ENCODE measurements around the gene RAF1. TPM values are rescaled to one million over a fixed set of nuclear protein-coding genes. Genes with fewer than 3 reads are reported as not detected.

Gene RAF1
- total RNA-seq, 1 experiment from 2014 or later, result 89.5 TPM

DNA sequence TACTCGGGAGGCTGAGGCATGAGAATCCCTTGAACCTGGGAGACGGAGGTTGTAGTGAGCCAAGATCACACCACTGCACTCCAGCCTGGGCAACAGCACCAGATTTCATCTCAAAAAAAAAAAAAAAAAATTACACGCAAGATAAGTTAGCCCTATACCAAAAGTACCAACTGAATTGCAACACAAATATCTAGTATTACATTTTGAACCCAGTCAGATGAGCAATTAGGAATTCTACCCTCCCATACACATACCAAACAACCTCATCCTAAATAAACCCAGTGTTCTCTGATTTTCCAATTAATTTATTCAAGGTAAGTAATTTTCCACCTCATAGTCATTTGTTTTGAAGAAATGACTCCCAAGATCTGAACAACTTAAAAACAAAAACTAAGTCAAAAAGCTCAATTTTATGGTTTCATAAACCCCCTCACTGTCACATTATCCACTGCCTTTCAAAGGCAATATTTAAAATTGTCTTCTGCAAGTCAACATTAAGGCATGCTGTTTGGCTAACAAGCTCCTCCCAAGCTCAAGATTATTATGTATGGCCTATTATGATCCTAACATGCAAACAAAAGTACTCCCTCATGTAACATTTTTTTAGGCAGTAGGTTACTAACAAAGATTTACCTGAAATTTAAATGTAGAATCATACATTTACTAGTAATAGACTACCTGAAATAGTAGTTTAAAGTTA lies 4.5 kb downstream of the RAF1 start:
- H3K4me2 ChIP-seq (ENCODE audit: low read depth, low read length, poor library complexity, severe bottlenecking), result peak overlapping the region; percentile 35

DNA sequence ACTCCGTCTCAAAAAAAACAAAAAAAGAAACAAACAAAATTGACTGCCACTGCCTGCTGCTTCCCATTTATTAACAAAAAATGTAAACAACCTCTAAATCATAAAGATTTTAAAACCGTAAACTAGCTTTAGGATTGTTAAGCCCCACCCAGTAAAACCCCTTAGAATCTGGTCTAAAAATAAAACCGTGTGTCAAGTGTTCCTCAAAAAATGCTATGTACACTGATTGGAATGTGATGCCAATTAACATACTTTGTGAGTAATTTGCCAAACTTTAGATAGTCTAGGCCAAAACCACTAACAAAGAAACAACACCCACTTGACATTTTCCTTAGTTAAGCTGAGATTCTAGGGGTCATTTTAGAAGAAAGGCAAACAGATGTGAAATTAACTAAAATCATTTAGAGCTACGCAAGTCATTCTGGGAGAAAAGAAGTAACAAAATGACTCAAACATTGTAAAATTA lies 5.3 kb downstream of the RAF1 start:
- Histone ChIP-seq H2AFZ (ENCODE audit: low read length) (no peak overlapping the region), H4K20me1 (ENCODE audit: insufficient read depth, low read depth, low read length) (peaks cover 20% of the 10 kb centered on the region), H3K4me1 (ENCODE audit: low read length) (peaks cover 39% of the 10 kb centered on the region), H3K36me3 (ENCODE audit: insufficient read depth, low read length) (no peaks in the 10 kb centered on the region), H3K27me3 (ENCODE audit: low read length) (no peaks in the 10 kb centered on the region), H3K4me3 (ENCODE audit: low read length) (no peak overlapping the region), H3K9me2 (replicated peaks; ENCODE audit: insufficient read depth, low read length) (no peaks in the 10 kb centered on the region), H3K9ac (ENCODE audit: low read length) (no peak overlapping the region), H3K4me2 (ENCODE audit: low read depth, low read length, poor library complexity, severe bottlenecking) (no peak overlapping the region), H3K27ac (ENCODE audit: low read length) (no peak overlapping the region), H3K9me3 (ENCODE audit: low read length) (no peaks in the 10 kb centered on the region), H3K79me2 (ENCODE audit: low read length) (peaks cover 100% of the 10 kb centered on the region)
- no peak for DNase-seq

More for the DNA sequence above, 4.5 kb downstream of the RAF1 start:
- DNase-seq, result no peak
- Histone ChIP-seq H3K4me1 (ENCODE audit: low read length) (peaks cover 41% of the 10 kb centered on the region), H3K79me2 (ENCODE audit: low read length) (peaks cover 94% of the 10 kb centered on the region), H3K9me3 (ENCODE audit: low read length) (no peaks in the 10 kb centered on the region), H4K20me1 (ENCODE audit: insufficient read depth, low read depth, low read length) (peaks cover 15% of the 10 kb centered on the region), H3K9ac (ENCODE audit: low read length) (no peak overlapping the region), H2AFZ (ENCODE audit: low read length) (no peak overlapping the region), H3K9me2 (replicated peaks; ENCODE audit: insufficient read depth, low read length) (no peaks in the 10 kb centered on the region), H3K27ac (ENCODE audit: low read length) (peak overlapping the region; percentile 83), H3K4me3 (ENCODE audit: low read length) (no peak overlapping the region), H3K36me3 (ENCODE audit: insufficient read depth, low read length) (no peaks in the 10 kb centered on the region), H3K27me3 (ENCODE audit: low read length) (no peaks in the 10 kb centered on the region)

DNA sequence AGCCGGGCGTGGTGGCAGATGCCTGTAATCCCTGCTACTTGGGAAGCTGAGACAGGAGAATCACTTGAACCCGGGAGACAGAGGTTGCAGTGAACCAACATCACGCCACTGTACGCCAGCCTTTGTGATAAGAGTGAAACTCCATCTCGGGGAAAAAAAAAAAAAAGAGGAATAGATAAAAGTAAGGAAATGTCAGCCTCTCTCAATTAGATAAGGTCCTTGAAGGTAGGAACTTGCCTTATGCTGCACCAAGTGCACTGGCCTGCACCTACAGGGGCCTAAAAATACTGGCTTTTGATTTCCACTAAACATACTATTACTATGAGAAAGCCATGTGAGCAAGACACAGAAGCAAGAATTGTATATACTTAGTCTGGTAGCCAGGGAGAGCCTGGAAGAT lies 7.1 kb downstream of the RAF1 start:
- H4K20me1 ChIP-seq (ENCODE audit: insufficient read depth, low read depth, low read length), result peaks cover 26% of the 10 kb centered on the region
- H3K4me2 ChIP-seq (ENCODE audit: low read depth, low read length, poor library complexity, severe bottlenecking), result no peak overlapping the region
- peaks cover 34% of the 10 kb centered on the region for H3K4me1 ChIP-seq (ENCODE audit: low read length)
- no peak overlapping the region for H2AFZ ChIP-seq (ENCODE audit: low read length)
- no peak for DNase-seq
- no peaks in the 10 kb centered on the region for H3K9me2 ChIP-seq (replicated peaks; ENCODE audit: insufficient read depth, low read length)
- H3K79me2 ChIP-seq (ENCODE audit: low read length), result peaks cover 99% of the 10 kb centered on the region
- no peaks in the 10 kb centered on the region for H3K27me3 ChIP-seq (ENCODE audit: low read length)
- no peaks in the 10 kb centered on the region for H3K36me3 ChIP-seq (ENCODE audit: insufficient read depth, low read length)
- H3K27ac ChIP-seq (ENCODE audit: low read length), result no peak overlapping the region
- H3K4me3 ChIP-seq (ENCODE audit: low read length), result no peak overlapping the region
- H3K9me3 ChIP-seq (ENCODE audit: low read length), result no peaks in the 10 kb centered on the region
- H3K9ac ChIP-seq (ENCODE audit: low read length), result no peak overlapping the region

DNA sequence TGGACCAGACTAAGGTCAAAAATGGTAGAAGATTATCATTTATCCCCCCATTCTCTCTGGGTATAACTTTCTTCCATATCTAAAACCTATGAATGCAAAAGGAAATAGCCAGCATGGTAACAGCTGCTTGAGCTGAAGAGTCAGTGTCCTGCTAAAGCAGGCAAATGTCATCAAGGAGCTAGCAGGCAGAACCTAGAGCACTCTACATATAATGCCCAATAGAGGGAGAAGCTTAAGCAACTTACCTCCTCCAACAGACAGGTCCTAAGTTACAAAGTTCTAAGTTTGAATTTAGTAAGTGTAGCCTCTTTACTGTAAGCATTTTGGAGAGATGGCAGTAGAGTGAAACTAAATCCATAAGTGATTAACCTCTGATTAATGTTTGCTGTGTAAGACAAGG lies 7.7 kb downstream of the RAF1 start:
- no peaks in the 10 kb centered on the region for H3K27me3 ChIP-seq (ENCODE audit: low read length)
- H3K79me2 ChIP-seq (ENCODE audit: low read length), result peaks cover 97% of the 10 kb centered on the region
- no peak overlapping the region for H3K27ac ChIP-seq (ENCODE audit: low read length)
- no peak for DNase-seq
- H3K36me3 ChIP-seq (ENCODE audit: insufficient read depth, low read length), result no peaks in the 10 kb centered on the region
- H3K4me2 ChIP-seq (ENCODE audit: low read depth, low read length, poor library complexity, severe bottlenecking), result no peak overlapping the region
- H4K20me1 ChIP-seq (ENCODE audit: insufficient read depth, low read depth, low read length), result peaks cover 26% of the 10 kb centered on the region
- H2AFZ ChIP-seq (ENCODE audit: low read length), result no peak overlapping the region
- H3K9ac ChIP-seq (ENCODE audit: low read length), result no peak overlapping the region
- no peaks in the 10 kb centered on the region for H3K9me2 ChIP-seq (replicated peaks; ENCODE audit: insufficient read depth, low read length)
- H3K9me3 ChIP-seq (ENCODE audit: low read length), result no peaks in the 10 kb centered on the region
- H3K4me1 ChIP-seq (ENCODE audit: low read length), result peaks cover 28% of the 10 kb centered on the region
- no peak overlapping the region for H3K4me3 ChIP-seq (ENCODE audit: low read length)

DNA sequence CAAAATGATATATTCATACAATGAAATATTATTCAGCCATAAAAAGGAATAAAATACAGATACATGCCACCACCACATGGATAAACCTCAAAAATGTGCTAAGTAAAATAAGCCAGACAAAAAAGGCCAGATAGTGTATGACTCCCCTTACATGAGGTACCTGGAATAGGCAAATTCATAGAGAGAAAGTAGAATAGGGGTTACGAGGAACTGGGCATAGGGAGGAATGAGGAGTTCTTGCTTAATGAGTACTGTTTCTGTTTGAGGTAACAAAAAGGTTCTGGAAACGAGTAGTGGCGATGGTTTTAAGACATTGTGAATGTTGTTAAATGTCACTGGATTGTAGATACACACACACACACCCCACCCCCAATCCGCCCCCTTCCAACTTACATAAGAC lies 8.2 kb downstream of the RAF1 start:
- Histone ChIP-seq H3K36me3 (ENCODE audit: insufficient read depth, low read length) (no peaks in the 10 kb centered on the region), H3K9ac (ENCODE audit: low read length) (no peak overlapping the region), H4K20me1 (ENCODE audit: insufficient read depth, low read depth, low read length) (peaks cover 26% of the 10 kb centered on the region), H3K4me2 (ENCODE audit: low read depth, low read length, poor library complexity, severe bottlenecking) (no peak overlapping the region), H3K4me3 (ENCODE audit: low read length) (no peak overlapping the region), H3K9me3 (ENCODE audit: low read length) (no peaks in the 10 kb centered on the region), H3K4me1 (ENCODE audit: low read length) (peaks cover 23% of the 10 kb centered on the region), H2AFZ (ENCODE audit: low read length) (no peak overlapping the region), H3K27me3 (ENCODE audit: low read length) (no peaks in the 10 kb centered on the region), H3K27ac (ENCODE audit: low read length) (no peak overlapping the region), H3K9me2 (replicated peaks; ENCODE audit: insufficient read depth, low read length) (no peaks in the 10 kb centered on the region), H3K79me2 (ENCODE audit: low read length) (peaks cover 97% of the 10 kb centered on the region)
- DNase-seq, result no peak

DNA sequence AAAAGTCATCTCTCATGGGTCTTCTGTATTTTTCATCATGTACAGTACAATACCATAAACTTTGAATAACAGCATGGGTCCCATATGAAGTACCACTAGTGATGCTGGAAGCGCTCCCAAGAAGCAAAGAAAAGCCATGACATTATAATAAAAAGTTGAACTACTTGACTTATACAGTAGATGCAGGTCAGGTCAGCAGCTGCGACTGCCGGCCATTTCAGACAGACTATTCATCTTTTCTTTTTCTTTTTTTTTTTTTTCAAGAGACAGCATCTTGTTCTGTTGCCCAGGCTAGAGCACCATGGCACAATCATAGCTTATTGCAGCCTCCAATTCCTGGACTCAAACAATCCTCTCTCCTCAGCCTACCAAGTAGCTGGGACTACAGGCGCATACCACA lies 10.2 kb downstream of the RAF1 start:
- Histone ChIP-seq H3K27me3 (ENCODE audit: low read length) (no peaks in the 10 kb centered on the region), H3K79me2 (ENCODE audit: low read length) (peaks cover 97% of the 10 kb centered on the region), H3K4me2 (ENCODE audit: low read depth, low read length, poor library complexity, severe bottlenecking) (no peak overlapping the region), H3K9me3 (ENCODE audit: low read length) (no peaks in the 10 kb centered on the region), H4K20me1 (ENCODE audit: insufficient read depth, low read depth, low read length) (peaks cover 30% of the 10 kb centered on the region), H3K9me2 (replicated peaks; ENCODE audit: insufficient read depth, low read length) (no peaks in the 10 kb centered on the region), H3K4me1 (ENCODE audit: low read length) (peaks cover 5% of the 10 kb centered on the region), H3K36me3 (ENCODE audit: insufficient read depth, low read length) (no peaks in the 10 kb centered on the region), H3K27ac (ENCODE audit: low read length) (no peak overlapping the region), H3K4me3 (ENCODE audit: low read length) (no peak overlapping the region), H2AFZ (ENCODE audit: low read length) (no peak overlapping the region), H3K9ac (ENCODE audit: low read length) (no peak overlapping the region)
- no peak for DNase-seq

DNA sequence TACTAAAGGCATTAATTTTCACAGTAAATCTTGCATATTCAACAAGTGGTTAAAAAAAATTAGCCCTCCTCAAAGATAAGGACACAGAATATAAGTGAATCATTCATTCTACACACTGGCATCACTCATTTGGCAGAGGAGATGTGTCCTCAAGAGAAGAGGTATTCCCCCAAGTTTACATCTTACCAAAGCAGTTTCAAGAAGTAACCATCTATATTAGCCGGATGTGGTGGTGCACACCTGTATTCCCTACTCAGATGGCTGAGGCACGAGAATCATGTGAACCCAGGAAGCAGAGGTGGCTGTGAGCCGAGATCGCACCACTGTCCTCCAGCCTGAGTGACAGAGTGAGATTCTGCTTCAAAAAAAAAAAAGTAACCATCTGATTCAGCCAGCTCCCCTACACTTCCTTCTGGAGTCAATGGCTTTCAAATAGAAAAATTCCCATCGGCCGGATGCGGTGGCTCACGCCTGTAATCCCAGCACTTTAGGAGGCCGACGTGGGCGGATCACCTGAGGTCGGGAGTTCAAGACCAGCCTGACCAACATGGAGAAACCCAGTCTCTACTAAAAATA lies 15.4 kb downstream of the RAF1 start:
- no peaks in the 10 kb centered on the region for H3K9me2 ChIP-seq (replicated peaks; ENCODE audit: insufficient read depth, low read length)
- H3K4me1 ChIP-seq (ENCODE audit: low read length), result peaks cover 11% of the 10 kb centered on the region
- no peak overlapping the region for H3K9ac ChIP-seq (ENCODE audit: low read length)
- peaks cover 14% of the 10 kb centered on the region for H4K20me1 ChIP-seq (ENCODE audit: insufficient read depth, low read depth, low read length)
- no peak overlapping the region for H3K27ac ChIP-seq (ENCODE audit: low read length)
- no peak for DNase-seq
- H3K4me3 ChIP-seq (ENCODE audit: low read length), result no peak overlapping the region
- H3K9me3 ChIP-seq (ENCODE audit: low read length), result no peaks in the 10 kb centered on the region
- no peak overlapping the region for H2AFZ ChIP-seq (ENCODE audit: low read length)
- H3K27me3 ChIP-seq (ENCODE audit: low read length), result no peaks in the 10 kb centered on the region
- H3K4me2 ChIP-seq (ENCODE audit: low read depth, low read length, poor library complexity, severe bottlenecking), result no peak overlapping the region
- H3K79me2 ChIP-seq (ENCODE audit: low read length), result peaks cover 93% of the 10 kb centered on the region
- no peaks in the 10 kb centered on the region for H3K36me3 ChIP-seq (ENCODE audit: insufficient read depth, low read length)

DNA sequence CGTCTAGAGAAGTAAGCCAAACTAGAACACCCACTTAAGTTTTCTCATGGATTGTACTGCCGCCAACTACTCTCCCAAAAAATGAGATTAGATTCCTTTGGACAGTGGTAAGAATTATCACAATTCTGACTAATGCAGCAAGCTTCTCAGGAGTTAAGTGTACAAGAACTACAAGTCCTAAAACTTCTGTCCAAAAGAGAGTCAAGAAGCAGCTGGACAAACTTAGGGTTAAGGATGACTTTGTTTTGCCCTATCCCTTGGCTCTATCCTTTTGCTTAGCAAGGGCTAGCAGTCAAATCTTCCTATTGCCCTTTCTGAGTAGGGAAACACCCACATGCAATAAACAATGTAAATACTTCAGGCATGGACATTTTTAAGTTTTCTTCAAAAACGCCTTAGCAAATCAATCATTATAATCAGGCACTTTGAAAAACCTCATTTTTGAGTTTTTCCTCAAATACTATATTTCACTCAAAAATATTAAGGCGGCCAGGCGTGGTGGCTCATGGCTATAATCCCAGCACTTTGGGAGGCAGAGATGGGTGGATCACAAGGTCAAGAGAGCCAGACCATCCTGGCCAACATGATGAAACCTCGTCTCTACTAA lies 19.5 kb downstream of the RAF1 start:
- Histone ChIP-seq H2AFZ (ENCODE audit: low read length) (no peak overlapping the region), H3K4me2 (ENCODE audit: low read depth, low read length, poor library complexity, severe bottlenecking) (no peak overlapping the region), H3K27me3 (ENCODE audit: low read length) (no peaks in the 10 kb centered on the region), H3K9me3 (ENCODE audit: low read length) (no peaks in the 10 kb centered on the region), H3K4me1 (ENCODE audit: low read length) (peaks cover 16% of the 10 kb centered on the region), H4K20me1 (ENCODE audit: insufficient read depth, low read depth, low read length) (peaks cover 6% of the 10 kb centered on the region; the same call in 1 of the 2 replicates), H3K36me3 (ENCODE audit: insufficient read depth, low read length) (peaks cover 5% of the 10 kb centered on the region; the same call in 1 of the 2 replicates), H3K9ac (ENCODE audit: low read length) (no peak overlapping the region), H3K27ac (ENCODE audit: low read length) (no peak overlapping the region), H3K4me3 (ENCODE audit: low read length) (no peak overlapping the region), H3K79me2 (ENCODE audit: low read length) (peaks cover 88% of the 10 kb centered on the region), H3K9me2 (replicated peaks; ENCODE audit: insufficient read depth, low read length) (no peaks in the 10 kb centered on the region)
- DNase-seq, result peak; percentile 21
